HepG2 (cell line): ENCODE measurements around the gene MYH10. TPM values are rescaled to one million over a fixed set of nuclear protein-coding genes. Genes with fewer than 3 reads are reported as not detected.

Experiments
- EP300 ChIP-seq, 3 experiments: sonication (generic) in 1 of 3; formaldehyde crosslinking in 1 of 3; IDR thresholded peaks; 2 replicates each; pipeline versions ENCODE4 v1.5.1 to v1.6.1; 2011 to 2020; ENCODE audit warnings: low read depth in 2 of 3, low read length in 2 of 3, borderline replicate concordance in 1 of 3, improper control_type of control experiment in 1 of 3, mild to moderate bottlenecking in 1 of 3, missing genetic modification reagents in 1 of 3, moderate library complexity in 1 of 3
- HDAC2 ChIP-seq: sonication (generic); formaldehyde crosslinking; IDR thresholded peaks from 2 replicates; pipeline ENCODE4 v1.4.0; 2020; ENCODE audit warnings: missing genetic modification reagents
- SOX5 ChIP-seq: IDR thresholded peaks from 2 replicates; pipeline ENCODE4 v1.6.1; 2016; ENCODE audit warnings: borderline replicate concordance
- ZEB1 ChIP-seq: IDR thresholded peaks from 2 replicates; pipeline ENCODE4 v1.6.1; 2012; ENCODE audit warnings: mild to moderate bottlenecking, low read depth, inconsistent platforms; ENCODE audit not compliant: insufficient replicate concordance
- ZFY ChIP-seq: sonication (generic); formaldehyde crosslinking; IDR thresholded peaks from 2 replicates; pipeline ENCODE4 v1.4.0; 2020; ENCODE audit warnings: missing genetic modification reagents
- ZNF224 ChIP-seq: sonication (generic); formaldehyde crosslinking; IDR thresholded peaks from 2 replicates; pipeline ENCODE4 v1.5.0; 2020; ENCODE audit warnings: mild to moderate bottlenecking, missing genetic modification reagents
- ZNF569 ChIP-seq: sonication (generic); formaldehyde crosslinking; IDR thresholded peaks from 2 replicates; pipeline ENCODE4 v1.5.0; 2020; ENCODE audit warnings: mild to moderate bottlenecking, missing genetic modification reagents, moderate library complexity, borderline replicate concordance
- ZNF672 ChIP-seq: sonication (generic); formaldehyde crosslinking; IDR thresholded peaks from 2 replicates; pipeline ENCODE4 v1.8.1; 2022; ENCODE audit warnings: missing genetic modification reagents
- ZNF703 ChIP-seq: sonication (generic); formaldehyde crosslinking; IDR thresholded peaks from 2 replicates; pipeline ENCODE4 v1.5.1; 2020; ENCODE audit warnings: missing genetic modification reagents, mild to moderate bottlenecking, moderate library complexity, borderline replicate concordance
- ZNF720 ChIP-seq: sonication (generic); formaldehyde crosslinking; IDR thresholded peaks from 2 replicates; pipeline ENCODE4 v1.4.0; 2020; ENCODE audit warnings: missing genetic modification reagents
- ZSCAN25 ChIP-seq: sonication (generic); formaldehyde crosslinking; IDR thresholded peaks from 2 replicates; pipeline ENCODE4 v1.8.0; 2022; ENCODE audit warnings: mild to moderate bottlenecking, missing genetic modification reagents
- polyA plus RNA-seq, 8 experiments: library from polyadenylated mRNA; depleted of rRNA in 3 of 8; stranded (reverse) in 7 of 8; unstranded in 1 of 8; fragments of >200 nt; fragmentation: Illumina TruSeq in 4 of 8; extraction: Trizol in 4 of 8; gene quantifications; 2 replicates each; pipeline versions ENCODE4 v1.2.1 to v1.2.3, GENCODE V29; 2011 to 2016; ENCODE audit warnings: low read depth in 4 of 8, missing spikeins in 1 of 8, mixed read lengths in 1 of 8; ENCODE audit not compliant: insufficient read depth in 1 of 8
- total RNA-seq, 5 experiments: library from RNA; depleted of rRNA; stranded (reverse); fragments of >200 nt; fragmentation: Illumina TruSeq; extraction: Trizol; gene quantifications; 2 replicates each; pipeline ENCODE4 v1.2.3, GENCODE V29; 2016; ENCODE audit warnings: low read depth in 1 of 5
- TF ChIP-seq, protein P1 (sequence below): sonication (generic); formaldehyde crosslinking; IDR thresholded peaks from 2 replicates; pipeline ENCODE4 v1.8.1; 2023; ENCODE audit warnings: mild to moderate bottlenecking, inconsistent platforms, moderate library complexity, missing genetic modification reagents, borderline replicate concordance
- TF ChIP-seq, protein P2 (sequence below), 2 experiments: IDR thresholded peaks; 2 replicates each; pipeline ENCODE4 v1.6.1; 2011 to 2012; ENCODE audit warnings: low read length in 2 of 2, borderline replicate concordance in 1 of 2, low read depth in 1 of 2, mild to moderate bottlenecking in 1 of 2, moderate library complexity in 1 of 2
- TF ChIP-seq, protein P3 (sequence below): sonication (generic); formaldehyde crosslinking; IDR thresholded peaks from 2 replicates; pipeline ENCODE4 v1.5.1; 2020; ENCODE audit warnings: mild to moderate bottlenecking, missing genetic modification reagents, moderate library complexity

MYH10 gene
- total and polyA plus RNA-seq, 2 of the 13 experiments (the other 11 are each of a cell fraction or from before 2014, with no cell fraction given): 43.4 to 68.6 TPM

DNA sequence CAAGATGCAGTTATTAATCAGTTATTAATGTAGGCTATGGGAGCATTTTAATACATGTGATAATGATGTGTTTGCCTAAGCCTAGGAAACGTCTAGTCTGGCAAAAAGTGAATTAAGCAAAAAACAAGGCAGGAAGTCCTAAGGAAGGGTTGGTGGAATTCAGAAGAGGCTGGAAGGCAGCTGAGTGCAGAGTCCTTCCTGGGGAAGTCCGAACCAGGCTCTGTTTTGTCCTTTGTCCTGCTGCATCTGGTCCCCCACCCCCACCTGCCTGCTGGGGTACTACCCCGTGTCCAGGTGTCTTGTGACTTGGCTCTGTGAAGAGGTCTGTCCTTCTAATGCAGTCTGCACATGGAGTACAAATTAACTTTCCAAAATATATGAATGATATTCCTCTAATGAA lies 1.5 kb upstream of the MYH10 start (continued):
- TF ChIP-seq SOX5 (CRISPR knock-in tag) (peak; percentile 84), EP300 (IDR thresholded peaks at IDR 0.05; ENCODE audit: low read depth in 2 of 2, low read length in 2 of 2) (0 out of 4 replicates have a peak, but pooled peaks of 1 of the 2 experiments have one; percentile 16), EP300 (CRISPR knock-in tag; IDR thresholded peaks at IDR 0.05; ENCODE audit: borderline replicate concordance) (no peak), ZNF569 (CRISPR knock-in tag) (no peak), ZEB1 (no peak), ZSCAN25 (no peak), ZNF672 (CRISPR knock-in tag) (no peak), HDAC2 (CRISPR knock-in tag) (peak; percentile 54; the same call in 1 of the 2 replicates), ZNF224 (CRISPR knock-in tag) (no peak), ZNF703 (no peak), ZFY (CRISPR knock-in tag) (no peak), ZNF720 (CRISPR knock-in tag) (no peak)
- TF ChIP-seq, protein P1, sequence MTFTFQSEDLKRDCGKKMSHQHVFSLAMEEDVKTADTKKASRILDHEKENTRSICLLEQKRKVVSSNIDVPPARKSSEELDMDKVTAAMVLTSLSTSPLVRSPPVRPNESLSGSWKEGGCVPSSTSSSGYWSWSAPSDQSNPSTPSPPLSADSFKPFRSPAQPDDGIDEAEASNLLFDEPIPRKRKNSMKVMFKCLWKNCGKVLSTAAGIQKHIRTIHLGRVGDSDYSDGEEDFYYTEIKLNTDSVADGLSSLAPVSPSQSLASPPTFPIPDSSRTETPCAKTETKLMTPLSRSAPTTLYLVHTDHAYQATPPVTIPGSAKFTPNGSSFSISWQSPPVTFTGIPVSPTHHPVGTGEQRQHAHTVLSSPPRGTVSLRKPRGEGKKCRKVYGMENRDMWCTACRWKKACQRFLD: no peak
- TF ChIP-seq, protein P2, sequence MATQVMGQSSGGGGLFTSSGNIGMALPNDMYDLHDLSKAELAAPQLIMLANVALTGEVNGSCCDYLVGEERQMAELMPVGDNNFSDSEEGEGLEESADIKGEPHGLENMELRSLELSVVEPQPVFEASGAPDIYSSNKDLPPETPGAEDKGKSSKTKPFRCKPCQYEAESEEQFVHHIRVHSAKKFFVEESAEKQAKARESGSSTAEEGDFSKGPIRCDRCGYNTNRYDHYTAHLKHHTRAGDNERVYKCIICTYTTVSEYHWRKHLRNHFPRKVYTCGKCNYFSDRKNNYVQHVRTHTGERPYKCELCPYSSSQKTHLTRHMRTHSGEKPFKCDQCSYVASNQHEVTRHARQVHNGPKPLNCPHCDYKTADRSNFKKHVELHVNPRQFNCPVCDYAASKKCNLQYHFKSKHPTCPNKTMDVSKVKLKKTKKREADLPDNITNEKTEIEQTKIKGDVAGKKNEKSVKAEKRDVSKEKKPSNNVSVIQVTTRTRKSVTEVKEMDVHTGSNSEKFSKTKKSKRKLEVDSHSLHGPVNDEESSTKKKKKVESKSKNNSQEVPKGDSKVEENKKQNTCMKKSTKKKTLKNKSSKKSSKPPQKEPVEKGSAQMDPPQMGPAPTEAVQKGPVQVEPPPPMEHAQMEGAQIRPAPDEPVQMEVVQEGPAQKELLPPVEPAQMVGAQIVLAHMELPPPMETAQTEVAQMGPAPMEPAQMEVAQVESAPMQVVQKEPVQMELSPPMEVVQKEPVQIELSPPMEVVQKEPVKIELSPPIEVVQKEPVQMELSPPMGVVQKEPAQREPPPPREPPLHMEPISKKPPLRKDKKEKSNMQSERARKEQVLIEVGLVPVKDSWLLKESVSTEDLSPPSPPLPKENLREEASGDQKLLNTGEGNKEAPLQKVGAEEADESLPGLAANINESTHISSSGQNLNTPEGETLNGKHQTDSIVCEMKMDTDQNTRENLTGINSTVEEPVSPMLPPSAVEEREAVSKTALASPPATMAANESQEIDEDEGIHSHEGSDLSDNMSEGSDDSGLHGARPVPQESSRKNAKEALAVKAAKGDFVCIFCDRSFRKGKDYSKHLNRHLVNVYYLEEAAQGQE (IDR thresholded peaks at IDR 0.05; ENCODE audit: borderline replicate concordance in 1 of 2, low read depth in 1 of 2, low read length in 2 of 2): no peak
- TF ChIP-seq, protein P3, sequence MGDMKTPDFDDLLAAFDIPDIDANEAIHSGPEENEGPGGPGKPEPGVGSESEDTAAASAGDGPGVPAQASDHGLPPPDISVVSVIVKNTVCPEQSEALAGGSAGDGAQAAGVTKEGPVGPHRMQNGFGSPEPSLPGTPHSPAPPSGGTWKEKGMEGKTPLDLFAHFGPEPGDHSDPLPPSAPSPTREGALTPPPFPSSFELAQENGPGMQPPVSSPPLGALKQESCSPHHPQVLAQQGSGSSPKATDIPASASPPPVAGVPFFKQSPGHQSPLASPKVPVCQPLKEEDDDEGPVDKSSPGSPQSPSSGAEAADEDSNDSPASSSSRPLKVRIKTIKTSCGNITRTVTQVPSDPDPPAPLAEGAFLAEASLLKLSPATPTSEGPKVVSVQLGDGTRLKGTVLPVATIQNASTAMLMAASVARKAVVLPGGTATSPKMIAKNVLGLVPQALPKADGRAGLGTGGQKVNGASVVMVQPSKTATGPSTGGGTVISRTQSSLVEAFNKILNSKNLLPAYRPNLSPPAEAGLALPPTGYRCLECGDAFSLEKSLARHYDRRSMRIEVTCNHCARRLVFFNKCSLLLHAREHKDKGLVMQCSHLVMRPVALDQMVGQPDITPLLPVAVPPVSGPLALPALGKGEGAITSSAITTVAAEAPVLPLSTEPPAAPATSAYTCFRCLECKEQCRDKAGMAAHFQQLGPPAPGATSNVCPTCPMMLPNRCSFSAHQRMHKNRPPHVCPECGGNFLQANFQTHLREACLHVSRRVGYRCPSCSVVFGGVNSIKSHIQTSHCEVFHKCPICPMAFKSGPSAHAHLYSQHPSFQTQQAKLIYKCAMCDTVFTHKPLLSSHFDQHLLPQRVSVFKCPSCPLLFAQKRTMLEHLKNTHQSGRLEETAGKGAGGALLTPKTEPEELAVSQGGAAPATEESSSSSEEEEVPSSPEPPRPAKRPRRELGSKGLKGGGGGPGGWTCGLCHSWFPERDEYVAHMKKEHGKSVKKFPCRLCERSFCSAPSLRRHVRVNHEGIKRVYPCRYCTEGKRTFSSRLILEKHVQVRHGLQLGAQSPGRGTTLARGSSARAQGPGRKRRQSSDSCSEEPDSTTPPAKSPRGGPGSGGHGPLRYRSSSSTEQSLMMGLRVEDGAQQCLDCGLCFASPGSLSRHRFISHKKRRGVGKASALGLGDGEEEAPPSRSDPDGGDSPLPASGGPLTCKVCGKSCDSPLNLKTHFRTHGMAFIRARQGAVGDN (CRISPR knock-in tag): no peak
